Endothelial cell of umbilical vein (primary cell): ENCODE data around the gene PPM1H. TPM values are rescaled to one million over a fixed set of nuclear protein-coding genes. Genes with fewer than 3 reads are reported as not detected.

Source experiments
- BruUV-seq: library from RNA; stranded (reverse); fragments of 400-500 nt; replicated peaks from 2 replicates; lab custom pipeline; 2021; lab: Mats Ljungman, UMichigan
- CTCF ChIA-PET: fragments of 300-600, 350-600 bp; sonication (Branson Sonifier 250); formaldehyde crosslinking; loops from one replicate; lab custom pipeline; 2021; ENCODE audit warnings: antibody characterized with exemption, inconsistent platforms; lab: Charles Lee
- POLR2A ChIA-PET: fragments of 300-600, 350-600 bp; sonication (Branson Sonifier 250); formaldehyde crosslinking; loops from one replicate; lab custom pipeline; 2021; ENCODE audit warnings: antibody characterized with exemption, inconsistent platforms; lab: Charles Lee
- DNase-seq: peaks from one replicate; pipeline ENCODE4 v3.0.0-alpha.2; 2011; ENCODE audit warnings: low read depth, low spot score
- FAIRE-seq: peaks from 2 replicates; lab custom pipeline; 2011; peaks lifted over from hg19 to GRCh38; lab: Jason Lieb, UNC
- H2AFZ ChIP-seq: 2 replicates; pipeline ENCODE4 v1.6.0; 2012; ENCODE audit warnings: low read depth, low read length, control low read depth, inconsistent platforms
- H3K27ac ChIP-seq: 2 replicates; pipeline ENCODE4 v1.5.1; 2011; ENCODE audit warnings: low read depth, mild to moderate bottlenecking, control low read depth, low read length, moderate library complexity; ENCODE audit not compliant: insufficient read depth
- H3K27me3 ChIP-seq, 2 experiments: 2 replicates each; pipeline versions ENCODE4 v1.6.0 to v1.6.1; 2011; ENCODE audit warnings: low read length in 2 of 2, mixed read lengths in 1 of 2; ENCODE audit not compliant: control insufficient read depth in 2 of 2, insufficient read depth in 2 of 2
- H3K36me3 ChIP-seq, 2 experiments: 2 replicates in 1 of 2; 3 replicates in 1 of 2; pipeline ENCODE4 v1.5.1; 2011; ENCODE audit warnings: low read length in 2 of 2, mild to moderate bottlenecking in 1 of 2, moderate library complexity in 1 of 2; ENCODE audit not compliant: control insufficient read depth in 2 of 2, insufficient read depth in 2 of 2; ENCODE audit errors: extremely low read depth in 1 of 2
- H3K4me1 ChIP-seq: 3 replicates; pipeline ENCODE4 v1.5.1; 2011; ENCODE audit warnings: mild to moderate bottlenecking, low read length; ENCODE audit not compliant: control insufficient read depth, insufficient read depth; ENCODE audit errors: extremely low read depth
- H3K4me2 ChIP-seq: 2 replicates; pipeline ENCODE4 v1.6.1; 2011; ENCODE audit warnings: low read length, control low read depth, mixed read lengths; ENCODE audit not compliant: insufficient read depth
- H3K4me3 ChIP-seq, 3 experiments: fragments of 200-600 bp in 1 of 3; sonication (generic), shearing (Covaris generic) in 1 of 3; replicated peaks in 1 of 3; 2 replicates each; pipeline ENCODE4 v1.5.1; 2011 to 2016; ENCODE audit warnings: control low read depth in 3 of 3, low read length in 3 of 3, mild to moderate bottlenecking in 2 of 3, inconsistent platforms in 1 of 3, low read depth in 1 of 3, moderate library complexity in 1 of 3; ENCODE audit not compliant: insufficient read depth in 1 of 3
- H3K79me2 ChIP-seq: 2 replicates; pipeline ENCODE4 v1.6.0; 2012; ENCODE audit warnings: low read length, inconsistent platforms; ENCODE audit not compliant: control insufficient read depth, insufficient read depth
- H3K9ac ChIP-seq: replicated peaks from 2 replicates; pipeline ENCODE3; 2011; ENCODE audit warnings: low read length, control low read depth; ENCODE audit not compliant: insufficient read depth; ENCODE audit errors: extremely low read depth
- H3K9me1 ChIP-seq: replicated peaks from 3 replicates; pipeline ENCODE4 v1.6.0; 2011; ENCODE audit warnings: mild to moderate bottlenecking, low read length; ENCODE audit not compliant: control insufficient read depth, insufficient read depth; ENCODE audit errors: extremely low read depth
- H3K9me3 ChIP-seq: replicated peaks from 2 replicates; pipeline ENCODE4 v1.5.1; 2012; ENCODE audit warnings: low read length, inconsistent platforms; ENCODE audit not compliant: control insufficient read depth, insufficient read depth
- H4K20me1 ChIP-seq: replicated peaks from 2 replicates; pipeline ENCODE3; 2011; ENCODE audit warnings: mild to moderate bottlenecking, low read length; ENCODE audit not compliant: control insufficient read depth, insufficient read depth; ENCODE audit errors: extremely low read depth
- CTCF ChIP-seq, 2 donors: IDR thresholded peaks; 1 replicate in 1 of 2; 2 replicates in 1 of 2; pipeline ENCODE4 v1.5.1; 2011; ENCODE audit warnings: low read length in 2 of 2, mild to moderate bottlenecking in 2 of 2, moderate library complexity in 2 of 2, control low read depth in 1 of 2, inconsistent platforms in 1 of 2, low read depth in 1 of 2; ENCODE audit not compliant: insufficient read depth in 1 of 2; ENCODE audit errors: extremely low read depth in 1 of 2
- EZH2 ChIP-seq: IDR thresholded peaks from 2 replicates; pipeline ENCODE4 v1.6.1; 2012; ENCODE audit warnings: borderline replicate concordance, low read depth, mild to moderate bottlenecking, moderate library complexity, low read length, inconsistent platforms; ENCODE audit not compliant: severe bottlenecking
- FOS ChIP-seq: IDR thresholded peaks from 2 replicates; pipeline ENCODE4 v1.6.1; 2011; ENCODE audit warnings: mild to moderate bottlenecking, low read length, moderate library complexity, borderline replicate concordance; ENCODE audit not compliant: insufficient read depth
- GATA2 ChIP-seq: IDR thresholded peaks from 2 replicates; pipeline ENCODE4 v1.7.0; 2011; ENCODE audit warnings: low read depth, mild to moderate bottlenecking, moderate library complexity, mixed read lengths, low read length; ENCODE audit not compliant: insufficient read length, insufficient read depth
- JUN ChIP-seq: IDR thresholded peaks from 2 replicates; pipeline ENCODE4 v1.6.1; 2011; ENCODE audit warnings: borderline replicate concordance, low read depth; ENCODE audit not compliant: insufficient read length, insufficient read depth
- POLR2A ChIP-seq: IDR thresholded peaks from 2 replicates; pipeline ENCODE4 v1.6.1; 2012; ENCODE audit warnings: low read depth, mild to moderate bottlenecking, control low read depth, low read length
- POLR2AphosphoS5 ChIP-seq: IDR thresholded peaks from 2 replicates; pipeline ENCODE4 v1.6.1; 2012; ENCODE audit warnings: low read depth, mild to moderate bottlenecking, control low read depth, low read length, moderate library complexity; ENCODE audit not compliant: insufficient read depth
- dilution Hi-C: fragments of 300-500 bp; cut with MboI; formaldehyde crosslinking; loops from one replicate; pipeline ENCODE4 v1.15.0; 2019; ENCODE audit warnings: low sequenced_read_pairs; ENCODE audit not compliant: extremely low pct_ligation_motif_present
- intact Hi-C: fragments of 100-400 bp; cut with micrococcal nuclease; formaldehyde crosslinking; loops from one replicate; pipeline ENCODE4 v1.10.0; 2022
- polyA plus RNA-seq, 4 experiments: library from polyadenylated mRNA; depleted of rRNA in 3 of 4; stranded (reverse) in 3 of 4; unstranded in 1 of 4; fragments of >200 nt; gene quantifications; 2 replicates each; pipeline versions ENCODE4 v1.2.1 to v1.2.3, GENCODE V29; 2011 to 2012; ENCODE audit warnings: missing spikeins in 1 of 4
- total RNA-seq: library from RNA; stranded (reverse); gene quantifications from 2 replicates; pipeline ENCODE4 v1.2.3, GENCODE V29; 2021

Gene PPM1H
- total and polyA plus RNA-seq, 2 donors (not counting 3 experiments of a cell fraction or from before 2014, with no cell fraction given) = 1.0 to 7.2 TPM

- Histone ChIP-seq H3K27me3 (no peaks in the 10 kb centered on the region), H3K9me3 (no peaks in the 10 kb centered on the region), H3K4me1 (peaks cover 9% of the 10 kb centered on the region), H3K4me2 (no peak overlapping the region), H3K9me1 (no peaks in the 10 kb centered on the region), H3K27ac (no peak overlapping the region), H2AFZ (no peak overlapping the region), H3K79me2 (no peaks in the 10 kb centered on the region), H3K4me3 (no peak overlapping the region), H3K9ac (no peak overlapping the region), H4K20me1 (no peaks in the 10 kb centered on the region), H3K36me3 (no peaks in the 10 kb centered on the region)
- no peak for FAIRE-seq
- no TSS peak for BruUV-seq
- TF ChIP-seq POLR2A (no peak), EZH2 (no peak), FOS (no peak), POLR2AphosphoS5 (no peak), GATA2 (no peak), JUN (no peak), CTCF (IDR thresholded peaks at IDR 0.05; ENCODE audit: extremely low read depth in 1 of 2, insufficient read depth in 1 of 2, low read depth in 1 of 2, low read length in 2 of 2) (no peak)
- dilution Hi-C loops (no loop called here), intact Hi-C loops (no loop called here)
- DNase-seq = no peak
- CTCF ChIA-PET = no interaction called here
- POLR2A ChIA-PET = no interaction called here
Observed at GRCh38 chr12:62898526-62898925, 36.4 kb downstream of the PPM1H start.
